ENCODE results near the gene MOV10. TPM values are rescaled to one million over a fixed set of nuclear protein-coding genes. Genes with fewer than 3 reads are reported as not detected.

Gene MOV10
- total and polyA plus RNA-seq, 9 of the 15 experiments (the other 6 are each of a cell fraction or from before 2014, with no cell fraction given), result 16.7 to 105 (median 49.5) TPM

DNA sequence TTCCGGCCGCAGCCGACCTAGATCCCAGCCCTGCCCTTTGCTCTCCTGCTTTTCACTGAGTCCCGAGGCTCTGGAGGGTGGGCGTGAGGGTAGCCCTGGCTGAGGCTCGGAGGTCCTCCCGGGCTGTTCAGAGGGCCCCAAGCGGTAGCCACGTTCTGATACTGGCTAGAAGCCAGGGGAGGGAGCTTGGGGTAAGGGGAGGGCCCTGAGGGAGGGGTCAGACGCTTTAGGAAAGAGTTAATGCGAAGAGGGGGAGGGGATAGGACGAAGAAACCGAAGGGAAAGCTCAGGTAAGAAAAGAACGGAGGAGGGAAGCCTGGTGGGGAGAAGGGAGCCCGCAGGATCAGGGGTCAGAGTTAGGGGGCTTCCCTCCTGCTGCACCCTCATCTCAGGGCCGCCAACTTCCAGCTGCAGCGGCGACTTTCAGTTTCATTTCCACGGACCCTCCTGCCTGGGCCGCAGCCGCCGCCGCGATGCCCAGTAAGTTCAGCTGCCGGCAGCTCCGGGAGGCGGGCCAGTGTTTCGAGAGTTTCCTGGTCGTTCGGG is at the start of gene MOV10 (continued):
- TF ChIP-seq, protein P1, sequence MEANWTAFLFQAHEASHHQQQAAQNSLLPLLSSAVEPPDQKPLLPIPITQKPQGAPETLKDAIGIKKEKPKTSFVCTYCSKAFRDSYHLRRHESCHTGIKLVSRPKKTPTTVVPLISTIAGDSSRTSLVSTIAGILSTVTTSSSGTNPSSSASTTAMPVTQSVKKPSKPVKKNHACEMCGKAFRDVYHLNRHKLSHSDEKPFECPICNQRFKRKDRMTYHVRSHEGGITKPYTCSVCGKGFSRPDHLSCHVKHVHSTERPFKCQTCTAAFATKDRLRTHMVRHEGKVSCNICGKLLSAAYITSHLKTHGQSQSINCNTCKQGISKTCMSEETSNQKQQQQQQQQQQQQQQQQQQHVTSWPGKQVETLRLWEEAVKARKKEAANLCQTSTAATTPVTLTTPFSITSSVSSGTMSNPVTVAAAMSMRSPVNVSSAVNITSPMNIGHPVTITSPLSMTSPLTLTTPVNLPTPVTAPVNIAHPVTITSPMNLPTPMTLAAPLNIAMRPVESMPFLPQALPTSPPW (CRISPR knock-in tag; IDR thresholded peaks at IDR 0.05), result peak; percentile 73
- TF ChIP-seq, protein P2, sequence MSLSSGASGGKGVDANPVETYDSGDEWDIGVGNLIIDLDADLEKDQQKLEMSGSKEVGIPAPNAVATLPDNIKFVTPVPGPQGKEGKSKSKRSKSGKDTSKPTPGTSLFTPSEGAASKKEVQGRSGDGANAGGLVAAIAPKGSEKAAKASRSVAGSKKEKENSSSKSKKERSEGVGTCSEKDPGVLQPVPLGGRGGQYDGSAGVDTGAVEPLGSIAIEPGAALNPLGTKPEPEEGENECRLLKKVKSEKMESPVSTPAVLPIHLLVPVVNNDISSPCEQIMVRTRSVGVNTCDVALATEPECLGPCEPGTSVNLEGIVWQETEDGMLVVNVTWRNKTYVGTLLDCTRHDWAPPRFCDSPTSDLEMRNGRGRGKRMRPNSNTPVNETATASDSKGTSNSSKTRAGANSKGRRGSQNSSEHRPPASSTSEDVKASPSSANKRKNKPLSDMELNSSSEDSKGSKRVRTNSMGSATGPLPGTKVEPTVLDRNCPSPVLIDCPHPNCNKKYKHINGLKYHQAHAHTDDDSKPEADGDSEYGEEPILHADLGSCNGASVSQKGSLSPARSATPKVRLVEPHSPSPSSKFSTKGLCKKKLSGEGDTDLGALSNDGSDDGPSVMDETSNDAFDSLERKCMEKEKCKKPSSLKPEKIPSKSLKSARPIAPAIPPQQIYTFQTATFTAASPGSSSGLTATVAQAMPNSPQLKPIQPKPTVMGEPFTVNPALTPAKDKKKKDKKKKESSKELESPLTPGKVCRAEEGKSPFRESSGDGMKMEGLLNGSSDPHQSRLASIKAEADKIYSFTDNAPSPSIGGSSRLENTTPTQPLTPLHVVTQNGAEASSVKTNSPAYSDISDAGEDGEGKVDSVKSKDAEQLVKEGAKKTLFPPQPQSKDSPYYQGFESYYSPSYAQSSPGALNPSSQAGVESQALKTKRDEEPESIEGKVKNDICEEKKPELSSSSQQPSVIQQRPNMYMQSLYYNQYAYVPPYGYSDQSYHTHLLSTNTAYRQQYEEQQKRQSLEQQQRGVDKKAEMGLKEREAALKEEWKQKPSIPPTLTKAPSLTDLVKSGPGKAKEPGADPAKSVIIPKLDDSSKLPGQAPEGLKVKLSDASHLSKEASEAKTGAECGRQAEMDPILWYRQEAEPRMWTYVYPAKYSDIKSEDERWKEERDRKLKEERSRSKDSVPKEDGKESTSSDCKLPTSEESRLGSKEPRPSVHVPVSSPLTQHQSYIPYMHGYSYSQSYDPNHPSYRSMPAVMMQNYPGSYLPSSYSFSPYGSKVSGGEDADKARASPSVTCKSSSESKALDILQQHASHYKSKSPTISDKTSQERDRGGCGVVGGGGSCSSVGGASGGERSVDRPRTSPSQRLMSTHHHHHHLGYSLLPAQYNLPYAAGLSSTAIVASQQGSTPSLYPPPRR (CRISPR knock-in tag; IDR thresholded peaks at IDR 0.05; ENCODE audit: borderline replicate concordance), result 0 out of 2 replicates have a peak, but pooled peaks have one; percentile 59
- TF ChIP-seq ZNF133 (CRISPR knock-in tag; IDR thresholded peaks at IDR 0.05) (no peak), EP400 (IDR thresholded peaks at IDR 0.05) (peak; percentile 83), ZC3H8 (IDR thresholded peaks at IDR 0.05) (0 out of 2 replicates have a peak, but pooled peaks have one; percentile 45), TAF1 (IDR thresholded peaks at IDR 0.05; ENCODE audit: control insufficient read depth, extremely low read depth, insufficient read depth, low read length, severe bottlenecking) (no peak), MAFG (tag; conservative IDR thresholded peaks at IDR 0.05) (no peak), XRCC5 (IDR thresholded peaks at IDR 0.05; ENCODE audit: low read depth, low read length) (peak; percentile 46), TAF7 (tag; IDR thresholded peaks at IDR 0.05) (peak; percentile 54; the same call in 1 of the 2 replicates)
- TF ChIP-seq, protein P3, sequence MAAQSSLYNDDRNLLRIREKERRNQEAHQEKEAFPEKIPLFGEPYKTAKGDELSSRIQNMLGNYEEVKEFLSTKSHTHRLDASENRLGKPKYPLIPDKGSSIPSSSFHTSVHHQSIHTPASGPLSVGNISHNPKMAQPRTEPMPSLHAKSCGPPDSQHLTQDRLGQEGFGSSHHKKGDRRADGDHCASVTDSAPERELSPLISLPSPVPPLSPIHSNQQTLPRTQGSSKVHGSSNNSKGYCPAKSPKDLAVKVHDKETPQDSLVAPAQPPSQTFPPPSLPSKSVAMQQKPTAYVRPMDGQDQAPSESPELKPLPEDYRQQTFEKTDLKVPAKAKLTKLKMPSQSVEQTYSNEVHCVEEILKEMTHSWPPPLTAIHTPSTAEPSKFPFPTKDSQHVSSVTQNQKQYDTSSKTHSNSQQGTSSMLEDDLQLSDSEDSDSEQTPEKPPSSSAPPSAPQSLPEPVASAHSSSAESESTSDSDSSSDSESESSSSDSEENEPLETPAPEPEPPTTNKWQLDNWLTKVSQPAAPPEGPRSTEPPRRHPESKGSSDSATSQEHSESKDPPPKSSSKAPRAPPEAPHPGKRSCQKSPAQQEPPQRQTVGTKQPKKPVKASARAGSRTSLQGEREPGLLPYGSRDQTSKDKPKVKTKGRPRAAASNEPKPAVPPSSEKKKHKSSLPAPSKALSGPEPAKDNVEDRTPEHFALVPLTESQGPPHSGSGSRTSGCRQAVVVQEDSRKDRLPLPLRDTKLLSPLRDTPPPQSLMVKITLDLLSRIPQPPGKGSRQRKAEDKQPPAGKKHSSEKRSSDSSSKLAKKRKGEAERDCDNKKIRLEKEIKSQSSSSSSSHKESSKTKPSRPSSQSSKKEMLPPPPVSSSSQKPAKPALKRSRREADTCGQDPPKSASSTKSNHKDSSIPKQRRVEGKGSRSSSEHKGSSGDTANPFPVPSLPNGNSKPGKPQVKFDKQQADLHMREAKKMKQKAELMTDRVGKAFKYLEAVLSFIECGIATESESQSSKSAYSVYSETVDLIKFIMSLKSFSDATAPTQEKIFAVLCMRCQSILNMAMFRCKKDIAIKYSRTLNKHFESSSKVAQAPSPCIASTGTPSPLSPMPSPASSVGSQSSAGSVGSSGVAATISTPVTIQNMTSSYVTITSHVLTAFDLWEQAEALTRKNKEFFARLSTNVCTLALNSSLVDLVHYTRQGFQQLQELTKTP (IDR thresholded peaks at IDR 0.05; ENCODE audit: low read depth in 1 of 2, partially characterized antibody in 2 of 2), result peak; percentile 30 to 81
- TF ChIP-seq, protein P4, sequence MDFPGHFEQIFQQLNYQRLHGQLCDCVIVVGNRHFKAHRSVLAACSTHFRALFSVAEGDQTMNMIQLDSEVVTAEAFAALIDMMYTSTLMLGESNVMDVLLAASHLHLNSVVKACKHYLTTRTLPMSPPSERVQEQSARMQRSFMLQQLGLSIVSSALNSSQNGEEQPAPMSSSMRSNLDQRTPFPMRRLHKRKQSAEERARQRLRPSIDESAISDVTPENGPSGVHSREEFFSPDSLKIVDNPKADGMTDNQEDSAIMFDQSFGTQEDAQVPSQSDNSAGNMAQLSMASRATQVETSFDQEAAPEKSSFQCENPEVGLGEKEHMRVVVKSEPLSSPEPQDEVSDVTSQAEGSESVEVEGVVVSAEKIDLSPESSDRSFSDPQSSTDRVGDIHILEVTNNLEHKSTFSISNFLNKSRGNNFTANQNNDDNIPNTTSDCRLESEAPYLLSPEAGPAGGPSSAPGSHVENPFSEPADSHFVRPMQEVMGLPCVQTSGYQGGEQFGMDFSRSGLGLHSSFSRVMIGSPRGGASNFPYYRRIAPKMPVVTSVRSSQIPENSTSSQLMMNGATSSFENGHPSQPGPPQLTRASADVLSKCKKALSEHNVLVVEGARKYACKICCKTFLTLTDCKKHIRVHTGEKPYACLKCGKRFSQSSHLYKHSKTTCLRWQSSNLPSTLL (IDR thresholded peaks at IDR 0.05), result no peak
- TF ChIP-seq, protein P5, sequence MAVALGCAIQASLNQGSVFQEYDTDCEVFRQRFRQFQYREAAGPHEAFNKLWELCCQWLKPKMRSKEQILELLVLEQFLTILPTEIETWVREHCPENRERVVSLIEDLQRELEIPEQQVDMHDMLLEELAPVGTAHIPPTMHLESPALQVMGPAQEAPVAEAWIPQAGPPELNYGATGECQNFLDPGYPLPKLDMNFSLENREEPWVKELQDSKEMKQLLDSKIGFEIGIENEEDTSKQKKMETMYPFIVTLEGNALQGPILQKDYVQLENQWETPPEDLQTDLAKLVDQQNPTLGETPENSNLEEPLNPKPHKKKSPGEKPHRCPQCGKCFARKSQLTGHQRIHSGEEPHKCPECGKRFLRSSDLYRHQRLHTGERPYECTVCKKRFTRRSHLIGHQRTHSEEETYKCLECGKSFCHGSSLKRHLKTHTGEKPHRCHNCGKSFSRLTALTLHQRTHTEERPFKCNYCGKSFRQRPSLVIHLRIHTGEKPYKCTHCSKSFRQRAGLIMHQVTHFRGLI (CRISPR knock-in tag; IDR thresholded peaks at IDR 0.05), result 0 out of 2 replicates have a peak, but pooled peaks have one; percentile 9
